ENCODE data around the gene TFEC.

DNA sequence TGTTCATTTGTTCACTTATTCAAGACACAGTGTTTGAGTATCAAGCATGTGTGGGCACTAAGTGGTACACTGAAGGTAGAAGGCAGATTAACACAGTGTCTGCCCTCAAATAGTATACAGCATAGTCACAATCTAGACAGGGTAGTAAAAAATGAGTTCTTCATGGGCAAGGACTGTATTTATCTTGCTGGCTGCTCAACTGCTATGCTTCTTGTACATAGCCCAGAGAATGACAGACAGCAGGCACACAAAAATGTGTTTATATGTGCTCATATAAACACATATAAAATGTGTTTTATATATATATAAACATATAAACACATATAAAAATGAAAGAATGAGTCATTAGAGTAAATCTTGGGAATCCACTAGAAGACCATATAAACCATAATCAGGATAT is 43.1 kb downstream of the TFEC start:
- TF ChIP-seq, protein P1, sequence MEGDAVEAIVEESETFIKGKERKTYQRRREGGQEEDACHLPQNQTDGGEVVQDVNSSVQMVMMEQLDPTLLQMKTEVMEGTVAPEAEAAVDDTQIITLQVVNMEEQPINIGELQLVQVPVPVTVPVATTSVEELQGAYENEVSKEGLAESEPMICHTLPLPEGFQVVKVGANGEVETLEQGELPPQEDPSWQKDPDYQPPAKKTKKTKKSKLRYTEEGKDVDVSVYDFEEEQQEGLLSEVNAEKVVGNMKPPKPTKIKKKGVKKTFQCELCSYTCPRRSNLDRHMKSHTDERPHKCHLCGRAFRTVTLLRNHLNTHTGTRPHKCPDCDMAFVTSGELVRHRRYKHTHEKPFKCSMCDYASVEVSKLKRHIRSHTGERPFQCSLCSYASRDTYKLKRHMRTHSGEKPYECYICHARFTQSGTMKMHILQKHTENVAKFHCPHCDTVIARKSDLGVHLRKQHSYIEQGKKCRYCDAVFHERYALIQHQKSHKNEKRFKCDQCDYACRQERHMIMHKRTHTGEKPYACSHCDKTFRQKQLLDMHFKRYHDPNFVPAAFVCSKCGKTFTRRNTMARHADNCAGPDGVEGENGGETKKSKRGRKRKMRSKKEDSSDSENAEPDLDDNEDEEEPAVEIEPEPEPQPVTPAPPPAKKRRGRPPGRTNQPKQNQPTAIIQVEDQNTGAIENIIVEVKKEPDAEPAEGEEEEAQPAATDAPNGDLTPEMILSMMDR (IDR thresholded peaks at IDR 0.05): no peak
- TF ChIP-seq ZFX (IDR thresholded peaks at IDR 0.05; ENCODE audit: borderline replicate concordance): no peak
